GM12878 (cell line): ENCODE measurements around the gene TTLL8. TPM values are rescaled to one million over a fixed set of nuclear protein-coding genes. Genes with fewer than 3 reads are reported as not detected.

Experiments used
- ATAC-seq: fragments of 200-7000 bp; cut with Tn5 transposase; 3 replicates; pipeline ENCODE4 v1.9.1; 2020; ENCODE audit warnings: mild to moderate bottlenecking, moderate library complexity
- BruUV-seq: library from RNA; stranded (reverse); fragments of 400-500 nt; replicated peaks from 2 replicates; lab custom pipeline; 2021; lab: Mats Ljungman, UMichigan
- CTCF ChIA-PET: fragments of 300-600 bp; sonication (Branson Sonifier 250); formaldehyde crosslinking; extraction: SDS; loops from one replicate; lab custom pipeline; 2021; ENCODE audit warnings: inconsistent platforms; lab: Yijun Ruan, JAX
- POLR2A ChIA-PET: fragments of 350-600 bp; formaldehyde crosslinking; extraction: SDS; loops from one replicate; lab custom pipeline; 2021; ENCODE audit warnings: inconsistent platforms; lab: Charles Lee
- RAD21 ChIA-PET: fragments of 300-600 bp; sonication (Branson Sonifier 250); formaldehyde crosslinking; loops from one replicate; lab custom pipeline; 2023; ENCODE audit warnings: antibody characterized with exemption; ENCODE audit not compliant: unreplicated experiment; lab: Charles Lee
- SMC1A ChIA-PET: fragments of 300-600 bp; sonication (Branson Sonifier 250); formaldehyde crosslinking; loops from one replicate; lab custom pipeline; 2023; ENCODE audit not compliant: unreplicated experiment, uncharacterized antibody; lab: Charles Lee
- DNase-seq: peaks from one replicate; pipeline ENCODE4 v3.0.0-alpha.2; 2011; ENCODE audit warnings: low read depth, low spot score
- FAIRE-seq: peaks from 3 replicates; lab custom pipeline; 2011; peaks lifted over from hg19 to GRCh38; lab: Jason Lieb, UNC
- H2AFZ ChIP-seq: 2 replicates; pipeline ENCODE4 v1.6.0; 2011; ENCODE audit warnings: low read depth, low read length, control low read depth; ENCODE audit not compliant: control insufficient read depth
- H3K27ac ChIP-seq: 2 replicates; pipeline ENCODE4 v1.5.1; 2011; ENCODE audit warnings: control low read depth; ENCODE audit not compliant: control insufficient read depth, insufficient read depth
- H3K27me3 ChIP-seq, 2 experiments: replicated peaks in 1 of 2; 2 replicates each; pipeline versions ENCODE4 v1.6.0 to v1.6.1; 2011; ENCODE audit warnings: low read length in 1 of 2; ENCODE audit not compliant: control insufficient read depth in 2 of 2, insufficient read depth in 2 of 2
- H3K36me3 ChIP-seq, 2 experiments: 2 replicates each; pipeline ENCODE4 v1.5.1; 2011; ENCODE audit warnings: low read length in 1 of 2; ENCODE audit not compliant: control insufficient read depth in 2 of 2, insufficient read depth in 2 of 2
- H3K4me1 ChIP-seq: 2 replicates; pipeline ENCODE4 v1.6.1; 2011; ENCODE audit warnings: mild to moderate bottlenecking, low read length, moderate library complexity, mixed read lengths; ENCODE audit not compliant: control insufficient read depth, insufficient read depth
- H3K4me2 ChIP-seq: 2 replicates; pipeline ENCODE4 v1.6.0; 2011; ENCODE audit warnings: control low read depth; ENCODE audit not compliant: control insufficient read depth, insufficient read depth
- H3K4me3 ChIP-seq: fragments of 200-600 bp; sonication (generic); 2 replicates; pipeline ENCODE4 v1.5.1; 2016
- H3K79me2 ChIP-seq: 2 replicates; pipeline ENCODE4 v1.6.0; 2011; ENCODE audit warnings: low read length; ENCODE audit not compliant: control insufficient read depth, insufficient read depth
- H3K9ac ChIP-seq: 2 replicates; pipeline ENCODE4 v1.8.0; 2011; ENCODE audit warnings: low read length, control low read depth, mixed read lengths; ENCODE audit not compliant: control insufficient read depth, insufficient read depth
- H3K9me3 ChIP-seq: replicated peaks from 3 replicates; pipeline ENCODE4 v1.5.1; 2011; ENCODE audit warnings: mild to moderate bottlenecking, low read length; ENCODE audit not compliant: control insufficient read depth, insufficient read depth
- H4K20me1 ChIP-seq: 2 replicates; pipeline ENCODE4 v1.6.0; 2011; ENCODE audit not compliant: control insufficient read depth, insufficient read depth
- ETV6 ChIP-seq, 2 experiments: fragments of 450-650 bp in 1 of 2; IDR thresholded peaks in 1 of 2; conservative IDR thresholded peaks in 1 of 2; 2 replicates each; pipeline ENCODE4 v1.6.1; 2014; ENCODE audit warnings: antibody characterized with exemption in 1 of 2, borderline replicate concordance in 1 of 2, low read depth in 1 of 2, mild to moderate bottlenecking in 1 of 2, moderate library complexity in 1 of 2
- NFIC ChIP-seq: IDR thresholded peaks from 2 replicates; pipeline ENCODE4 v1.6.1; 2012; ENCODE audit warnings: low read depth, mild to moderate bottlenecking, inconsistent platforms, low read length, moderate library complexity
- WGBS: methylation state at CpG from one replicate; pipeline ENCODE4 v1.1.6; 2016; ENCODE audit warnings: low lambda C conversion rate; ENCODE audit not compliant: insufficient replicate concordance, insufficient coverage; ENCODE audit errors: missing lambda C conversion rate; 5-methylcytosine and 5-hydroxymethylcytosine counted together
- in situ Hi-C: fragments of 300-500 bp; cut with MboI; formaldehyde crosslinking; loops from 9 replicates; pipeline ENCODE4 v1.14.3; 2018; ENCODE audit warnings: mixed read lengths
- intact Hi-C: fragments of 100-400 bp; cut with micrococcal nuclease; formaldehyde crosslinking; loops from one replicate; pipeline ENCODE4 v1.14.2; 2022; ENCODE audit not compliant: unreplicated experiment
- polyA plus RNA-seq, 11 experiments: library from polyadenylated mRNA; depleted of rRNA in 4 of 11; unstranded in 6 of 11; stranded (reverse) in 5 of 11; fragments of >200 nt; fragmentation: Nextera tagmentation in 4 of 11; fragmentation: Illumina TruSeq in 1 of 11; extraction: Ambion mirVana in 4 of 11; extraction: Trizol in 1 of 11; gene quantifications; 1 replicate in 1 of 11; 2 replicates in 10 of 11; pipeline versions ENCODE4 v1.2.1 to v1.2.3, GENCODE V29; 2011 to 2016; ENCODE audit warnings: inconsistent platforms in 2 of 11, missing spikeins in 2 of 11, low read depth in 1 of 11
- total RNA-seq, 4 experiments: library from RNA; depleted of rRNA in 3 of 4; stranded (reverse); fragments of >200 nt in 3 of 4; fragmentation: Illumina TruSeq in 1 of 4; extraction: Trizol in 1 of 4; gene quantifications; 2 replicates each; pipeline versions ENCODE4 v1.2.1 to v1.2.3, GENCODE V29; 2013 to 2021
- TF ChIP-seq, protein P1 (sequence below): IDR thresholded peaks from 2 replicates; pipeline ENCODE4 v1.6.1; 2012; ENCODE audit warnings: mild to moderate bottlenecking, low read depth, low read length

TTLL8 gene
- total and polyA plus RNA-seq, 10 of the 15 experiments (the other 5 are each of a cell fraction or from before 2014, with no cell fraction given), result not detected

GRCh38 chr22:50004918-50005317 lies 53.2 kb downstream of the TTLL8 start:
- H3K4me3 ChIP-seq, result no peak overlapping the region
- H3K27me3 ChIP-seq, result no peaks in the 10 kb centered on the region
- no peak overlapping the region for H3K27ac ChIP-seq
- ATAC-seq (no peak), FAIRE-seq (no peak), DNase-seq (no peak)
- POLR2A ChIA-PET, result no interaction called here
- 24% methylated on average over 4 of the region's 4 CpGs for WGBS
- H2AFZ ChIP-seq, result no peak overlapping the region
- in situ Hi-C loops (no loop called here), intact Hi-C loops (no loop called here)
- SMC1A ChIA-PET, result interaction anchor here (0.9 kb wide), 1 partner anchor 28 kb away, joined by 3 read pairs; no protein-coding TSS in a partner anchor
- no peaks in the 10 kb centered on the region for H3K36me3 ChIP-seq
- no peak for TF ChIP-seq ETV6 (conservative IDR thresholded peaks at IDR 0.05 in 1 of 2, IDR thresholded peaks at IDR 0.05 in 1 of 2; ENCODE audit: borderline replicate concordance in 1 of 2, low read depth in 1 of 2)
- TF ChIP-seq, protein P1, sequence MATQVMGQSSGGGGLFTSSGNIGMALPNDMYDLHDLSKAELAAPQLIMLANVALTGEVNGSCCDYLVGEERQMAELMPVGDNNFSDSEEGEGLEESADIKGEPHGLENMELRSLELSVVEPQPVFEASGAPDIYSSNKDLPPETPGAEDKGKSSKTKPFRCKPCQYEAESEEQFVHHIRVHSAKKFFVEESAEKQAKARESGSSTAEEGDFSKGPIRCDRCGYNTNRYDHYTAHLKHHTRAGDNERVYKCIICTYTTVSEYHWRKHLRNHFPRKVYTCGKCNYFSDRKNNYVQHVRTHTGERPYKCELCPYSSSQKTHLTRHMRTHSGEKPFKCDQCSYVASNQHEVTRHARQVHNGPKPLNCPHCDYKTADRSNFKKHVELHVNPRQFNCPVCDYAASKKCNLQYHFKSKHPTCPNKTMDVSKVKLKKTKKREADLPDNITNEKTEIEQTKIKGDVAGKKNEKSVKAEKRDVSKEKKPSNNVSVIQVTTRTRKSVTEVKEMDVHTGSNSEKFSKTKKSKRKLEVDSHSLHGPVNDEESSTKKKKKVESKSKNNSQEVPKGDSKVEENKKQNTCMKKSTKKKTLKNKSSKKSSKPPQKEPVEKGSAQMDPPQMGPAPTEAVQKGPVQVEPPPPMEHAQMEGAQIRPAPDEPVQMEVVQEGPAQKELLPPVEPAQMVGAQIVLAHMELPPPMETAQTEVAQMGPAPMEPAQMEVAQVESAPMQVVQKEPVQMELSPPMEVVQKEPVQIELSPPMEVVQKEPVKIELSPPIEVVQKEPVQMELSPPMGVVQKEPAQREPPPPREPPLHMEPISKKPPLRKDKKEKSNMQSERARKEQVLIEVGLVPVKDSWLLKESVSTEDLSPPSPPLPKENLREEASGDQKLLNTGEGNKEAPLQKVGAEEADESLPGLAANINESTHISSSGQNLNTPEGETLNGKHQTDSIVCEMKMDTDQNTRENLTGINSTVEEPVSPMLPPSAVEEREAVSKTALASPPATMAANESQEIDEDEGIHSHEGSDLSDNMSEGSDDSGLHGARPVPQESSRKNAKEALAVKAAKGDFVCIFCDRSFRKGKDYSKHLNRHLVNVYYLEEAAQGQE, result no peak
- TF ChIP-seq NFIC, result no peak
- H3K9me3 ChIP-seq, result no peaks in the 10 kb centered on the region
- H3K79me2 ChIP-seq, result no peaks in the 10 kb centered on the region
- BruUV-seq, result no TSS peak
- no peak overlapping the region for H3K9ac ChIP-seq
- RAD21 ChIA-PET, result interaction anchor here (0.7 to 2.8 kb wide), 2 partner anchors 25 to 74 kb away, joined by 3 to 7 read pairs; no protein-coding TSS in a partner anchor
- no peaks in the 10 kb centered on the region for H4K20me1 ChIP-seq
- H3K4me1 ChIP-seq, result no peaks in the 10 kb centered on the region
- CTCF ChIA-PET, result interaction anchor here (0.8 to 2.7 kb wide), 8 partner anchors 10 to 509 kb away, joined by 3 to 11 read pairs (median 3); no protein-coding TSS in a partner anchor
- H3K4me2 ChIP-seq, result no peak overlapping the region
